ENCODE data around the gene RAF1. TPM values are rescaled to one million over a fixed set of nuclear protein-coding genes. Genes with fewer than 3 reads are reported as not detected.
A peak's percentile ranks its signal among the peaks of the same experiment; 100 is the strongest.

Gene RAF1
- total and polyA plus RNA-seq, 2 donors (not counting 1 experiment from before 2014, with no cell fraction given) = 84.3 to 126 TPM

DNA sequence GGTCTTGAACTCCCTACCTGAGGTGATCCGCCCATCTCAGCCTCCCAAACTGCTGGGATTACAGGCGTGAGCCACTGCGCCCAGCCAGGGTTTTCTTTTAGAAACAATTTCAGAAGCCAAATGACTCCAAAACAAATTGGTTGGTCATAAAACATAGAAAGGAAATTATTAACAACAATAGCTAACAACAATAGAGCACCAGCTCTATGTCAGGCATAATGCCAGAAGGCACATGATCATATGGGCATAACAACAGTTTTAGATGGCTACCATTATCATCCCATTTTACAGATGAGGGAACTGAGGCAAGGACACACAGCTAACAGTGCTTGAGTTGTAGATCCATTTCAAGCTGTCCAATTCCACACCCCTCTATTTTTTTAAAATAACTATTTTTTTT is 22.2 kb upstream of the RAF1 start:
- Histone ChIP-seq H4K20me1 (ENCODE audit: control insufficient read depth, insufficient read depth, low read length, poor library complexity, severe bottlenecking) (no peaks in the 10 kb centered on the region), H3K9me3 (ENCODE audit: control extremely low read depth in 1 of 3, control insufficient read depth in 2 of 3, insufficient read depth in 1 of 3, low read length in 2 of 3) (no peaks in the 10 kb centered on the region), H3K9ac (ENCODE audit: low read length) (no peak overlapping the region), H3K79me2 (ENCODE audit: control insufficient read depth, insufficient read depth, low read length) (no peaks in the 10 kb centered on the region), H3K4me2 (replicated peaks; ENCODE audit: low read depth, low read length, poor library complexity, severe bottlenecking) (no peak overlapping the region), H3K4me1 (ENCODE audit: control insufficient read depth in 2 of 2, insufficient read depth in 2 of 2, low read length in 2 of 2) (no peaks in the 10 kb centered on the region), H3K4me3 (ENCODE audit: control extremely low read depth in 1 of 5, extremely low read depth in 1 of 5, insufficient read depth in 1 of 5, low read depth in 2 of 5, low read length in 4 of 5) (no peak overlapping the region), H2AFZ (ENCODE audit: insufficient read depth, low read depth, low read length, poor library complexity, severe bottlenecking) (no peak overlapping the region), H3K36me3 (replicated peaks in 1 of 2; ENCODE audit: control extremely low read depth in 1 of 2, control insufficient read depth in 1 of 2, extremely low read depth in 1 of 2, insufficient read depth in 2 of 2, low read length in 1 of 2) (no peaks in the 10 kb centered on the region), H3K27me3 (replicated peaks in 1 of 4; ENCODE audit: control extremely low read depth in 1 of 4, control insufficient read depth in 3 of 4, insufficient read depth in 4 of 4, low read length in 3 of 4) (no peaks in the 10 kb centered on the region), H3K27ac (ENCODE audit: low read length in 2 of 2) (no peak overlapping the region)
- Mint-ChIP-seq H3K4me3 (no peak overlapping the region), H3K27me3 (peaks cover 11% of the 10 kb centered on the region), H3K27ac (no peak overlapping the region), H3K9me3 (ENCODE audit: insufficient read depth) (no peaks in the 10 kb centered on the region), H3K4me1 (no peaks in the 10 kb centered on the region)
- POLR2A ChIA-PET = no interaction called here
- no peak for DNase-seq
- CTCF ChIA-PET = no interaction called here
- intact Hi-C loops (cut with micrococcal nuclease) = no loop called here
- TF ChIP-seq EZH2 (IDR thresholded peaks at IDR 0.05; ENCODE audit: borderline replicate concordance, insufficient read depth, low read depth, low read length, poor library complexity, severe bottlenecking) = no peak
- TF ChIP-seq, protein P1, sequence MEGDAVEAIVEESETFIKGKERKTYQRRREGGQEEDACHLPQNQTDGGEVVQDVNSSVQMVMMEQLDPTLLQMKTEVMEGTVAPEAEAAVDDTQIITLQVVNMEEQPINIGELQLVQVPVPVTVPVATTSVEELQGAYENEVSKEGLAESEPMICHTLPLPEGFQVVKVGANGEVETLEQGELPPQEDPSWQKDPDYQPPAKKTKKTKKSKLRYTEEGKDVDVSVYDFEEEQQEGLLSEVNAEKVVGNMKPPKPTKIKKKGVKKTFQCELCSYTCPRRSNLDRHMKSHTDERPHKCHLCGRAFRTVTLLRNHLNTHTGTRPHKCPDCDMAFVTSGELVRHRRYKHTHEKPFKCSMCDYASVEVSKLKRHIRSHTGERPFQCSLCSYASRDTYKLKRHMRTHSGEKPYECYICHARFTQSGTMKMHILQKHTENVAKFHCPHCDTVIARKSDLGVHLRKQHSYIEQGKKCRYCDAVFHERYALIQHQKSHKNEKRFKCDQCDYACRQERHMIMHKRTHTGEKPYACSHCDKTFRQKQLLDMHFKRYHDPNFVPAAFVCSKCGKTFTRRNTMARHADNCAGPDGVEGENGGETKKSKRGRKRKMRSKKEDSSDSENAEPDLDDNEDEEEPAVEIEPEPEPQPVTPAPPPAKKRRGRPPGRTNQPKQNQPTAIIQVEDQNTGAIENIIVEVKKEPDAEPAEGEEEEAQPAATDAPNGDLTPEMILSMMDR (IDR thresholded peaks at IDR 0.05) = no peak
- ATAC-seq (ENCODE audit: low read depth) = no peak
- 100% methylated on average over 1 of the region's 3 CpGs for WGBS (ENCODE audit: insufficient coverage)

DNA sequence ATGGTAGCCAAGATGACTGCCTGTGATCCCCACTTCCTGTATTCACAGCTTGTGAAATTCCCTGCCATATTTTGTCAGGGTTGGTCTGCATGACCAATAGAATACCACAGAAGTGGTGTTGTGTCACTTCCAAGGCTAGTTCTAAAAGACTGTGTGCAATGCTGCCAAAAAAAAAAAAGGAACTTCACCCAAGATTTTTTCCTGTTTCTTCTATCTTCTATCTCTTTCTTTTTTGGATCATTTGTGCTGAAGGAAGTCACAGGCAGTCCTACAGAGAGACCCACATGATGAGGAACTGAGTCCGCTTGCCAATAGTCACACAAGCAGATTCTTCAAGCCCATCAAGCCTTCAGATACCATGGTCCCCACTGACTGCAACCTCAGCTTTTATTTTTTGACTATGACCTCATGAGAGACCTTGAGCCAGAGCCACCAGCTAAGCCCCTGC is 18.1 kb upstream of the RAF1 start:
- ATAC-seq (ENCODE audit: low read depth) (no peak), DNase-seq (no peak)
- Histone ChIP-seq H3K4me3 (ENCODE audit: control extremely low read depth in 1 of 5, extremely low read depth in 1 of 5, insufficient read depth in 1 of 5, low read depth in 2 of 5, low read length in 4 of 5) (no peak overlapping the region), H3K79me2 (ENCODE audit: control insufficient read depth, insufficient read depth, low read length) (no peaks in the 10 kb centered on the region), H2AFZ (ENCODE audit: insufficient read depth, low read depth, low read length, poor library complexity, severe bottlenecking) (peak overlapping the region; percentile 2), H3K27me3 (replicated peaks in 1 of 4; ENCODE audit: control extremely low read depth in 1 of 4, control insufficient read depth in 3 of 4, insufficient read depth in 4 of 4, low read length in 3 of 4) (no peaks in the 10 kb centered on the region), H3K4me1 (ENCODE audit: control insufficient read depth in 2 of 2, insufficient read depth in 2 of 2, low read length in 2 of 2) (no peaks in the 10 kb centered on the region), H3K27ac (ENCODE audit: low read length in 2 of 2) (no peak overlapping the region), H3K36me3 (replicated peaks in 1 of 2; ENCODE audit: control extremely low read depth in 1 of 2, control insufficient read depth in 1 of 2, extremely low read depth in 1 of 2, insufficient read depth in 2 of 2, low read length in 1 of 2) (no peaks in the 10 kb centered on the region), H3K9me3 (ENCODE audit: control extremely low read depth in 1 of 3, control insufficient read depth in 2 of 3, insufficient read depth in 1 of 3, low read length in 2 of 3) (no peaks in the 10 kb centered on the region), H3K9ac (ENCODE audit: low read length) (no peak overlapping the region), H4K20me1 (ENCODE audit: control insufficient read depth, insufficient read depth, low read length, poor library complexity, severe bottlenecking) (no peaks in the 10 kb centered on the region), H3K4me2 (replicated peaks; ENCODE audit: low read depth, low read length, poor library complexity, severe bottlenecking) (no peak overlapping the region)
- TF ChIP-seq EZH2 (IDR thresholded peaks at IDR 0.05; ENCODE audit: borderline replicate concordance, insufficient read depth, low read depth, low read length, poor library complexity, severe bottlenecking) = no peak
- TF ChIP-seq, protein P1 (IDR thresholded peaks at IDR 0.05) = no peak
- POLR2A ChIA-PET = no interaction called here
- Mint-ChIP-seq H3K27me3 (peaks cover 4% of the 10 kb centered on the region), H3K9me3 (ENCODE audit: insufficient read depth) (no peaks in the 10 kb centered on the region), H3K4me1 (no peaks in the 10 kb centered on the region), H3K27ac (no peak overlapping the region), H3K4me3 (no peak overlapping the region)
- intact Hi-C loops (cut with micrococcal nuclease) = no loop called here
- CTCF ChIA-PET = interaction anchor here (0.6 kb wide), 1 partner anchor 204 kb away, joined by 3 read pairs; no protein-coding TSS in a partner anchor
- 70% methylated on average over 1 of the region's 1 CpG for WGBS (ENCODE audit: insufficient coverage)

Data from B cell (primary cell).